AG09309 (cell line): ENCODE data around the gene ANKLE2.
"Not testable (repeated sequence)": the region's sequence is repeated elsewhere in the genome, so short reads cannot be mapped to it uniquely, and the experiment has no call there.

Experiments
- DNase-seq: peaks from one replicate; pipeline ENCODE4 v3.0.0-alpha.2; 2010; ENCODE audit warnings: low read depth
- H3K4me3 ChIP-seq: 2 replicates; pipeline ENCODE4 v1.5.1; 2011; ENCODE audit warnings: mild to moderate bottlenecking, low read depth, low read length, moderate library complexity; ENCODE audit not compliant: control insufficient read depth
- TF ChIP-seq, protein P1 (sequence below): IDR thresholded peaks from 2 replicates; pipeline ENCODE4 v1.5.1; 2011; ENCODE audit warnings: mild to moderate bottlenecking, low read depth, low read length, inconsistent platforms; ENCODE audit not compliant: insufficient read depth, control insufficient read depth; ENCODE audit errors: missing control alignments

ANKLE2 gene

DNA sequence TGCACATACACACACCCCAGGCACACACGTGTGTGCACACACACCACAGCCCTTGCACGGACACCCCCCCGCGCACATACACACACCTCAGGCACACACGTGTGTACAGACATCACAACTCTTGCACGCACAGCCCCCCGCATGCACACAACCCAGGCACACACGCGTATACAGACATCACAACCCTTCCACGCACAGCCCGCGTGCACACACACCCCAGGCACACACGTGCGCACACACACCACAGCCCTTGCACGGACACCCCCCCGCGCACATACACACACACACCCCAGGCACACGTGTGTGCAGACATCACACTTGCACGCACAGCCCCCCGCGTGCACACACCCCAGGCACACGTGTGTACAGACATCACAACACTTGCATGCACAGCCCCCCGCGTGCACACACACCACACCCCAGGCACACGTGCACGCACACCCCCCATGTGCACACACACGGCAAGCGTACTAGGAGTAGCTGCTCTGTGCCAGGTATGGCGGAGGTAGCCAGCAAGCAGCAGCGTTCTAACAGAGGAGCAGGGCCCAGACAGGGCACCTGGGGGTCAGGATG is 18.2 kb upstream of the ANKLE2 start:
- DNase-seq: no peak
- H3K4me3 ChIP-seq: no peak overlapping the region
- TF ChIP-seq, protein P1, sequence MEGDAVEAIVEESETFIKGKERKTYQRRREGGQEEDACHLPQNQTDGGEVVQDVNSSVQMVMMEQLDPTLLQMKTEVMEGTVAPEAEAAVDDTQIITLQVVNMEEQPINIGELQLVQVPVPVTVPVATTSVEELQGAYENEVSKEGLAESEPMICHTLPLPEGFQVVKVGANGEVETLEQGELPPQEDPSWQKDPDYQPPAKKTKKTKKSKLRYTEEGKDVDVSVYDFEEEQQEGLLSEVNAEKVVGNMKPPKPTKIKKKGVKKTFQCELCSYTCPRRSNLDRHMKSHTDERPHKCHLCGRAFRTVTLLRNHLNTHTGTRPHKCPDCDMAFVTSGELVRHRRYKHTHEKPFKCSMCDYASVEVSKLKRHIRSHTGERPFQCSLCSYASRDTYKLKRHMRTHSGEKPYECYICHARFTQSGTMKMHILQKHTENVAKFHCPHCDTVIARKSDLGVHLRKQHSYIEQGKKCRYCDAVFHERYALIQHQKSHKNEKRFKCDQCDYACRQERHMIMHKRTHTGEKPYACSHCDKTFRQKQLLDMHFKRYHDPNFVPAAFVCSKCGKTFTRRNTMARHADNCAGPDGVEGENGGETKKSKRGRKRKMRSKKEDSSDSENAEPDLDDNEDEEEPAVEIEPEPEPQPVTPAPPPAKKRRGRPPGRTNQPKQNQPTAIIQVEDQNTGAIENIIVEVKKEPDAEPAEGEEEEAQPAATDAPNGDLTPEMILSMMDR: no peak

DNA sequence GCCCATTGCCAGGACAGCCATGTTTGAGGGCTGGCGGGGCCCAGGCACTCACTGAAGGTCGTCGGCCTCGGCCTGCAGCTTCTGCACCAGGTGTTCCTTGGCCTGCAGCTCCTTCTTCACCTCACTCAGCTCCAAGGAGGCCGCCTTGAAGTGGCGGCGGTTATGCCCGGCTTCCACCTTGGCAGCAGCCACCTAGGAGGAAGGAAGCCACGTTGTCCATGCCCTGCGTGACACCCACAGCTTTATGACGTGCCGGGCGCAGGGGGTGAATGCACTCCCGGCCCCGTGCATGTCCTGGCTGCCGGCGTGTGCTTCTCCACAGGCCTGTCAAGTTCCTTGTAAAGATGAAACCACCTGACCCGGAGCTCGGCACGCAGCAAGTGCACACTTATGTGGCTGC is 16.0 kb upstream of the ANKLE2 start:
- no peak overlapping the region for H3K4me3 ChIP-seq
- TF ChIP-seq, protein P1: no peak
- DNase-seq: no peak

DNA sequence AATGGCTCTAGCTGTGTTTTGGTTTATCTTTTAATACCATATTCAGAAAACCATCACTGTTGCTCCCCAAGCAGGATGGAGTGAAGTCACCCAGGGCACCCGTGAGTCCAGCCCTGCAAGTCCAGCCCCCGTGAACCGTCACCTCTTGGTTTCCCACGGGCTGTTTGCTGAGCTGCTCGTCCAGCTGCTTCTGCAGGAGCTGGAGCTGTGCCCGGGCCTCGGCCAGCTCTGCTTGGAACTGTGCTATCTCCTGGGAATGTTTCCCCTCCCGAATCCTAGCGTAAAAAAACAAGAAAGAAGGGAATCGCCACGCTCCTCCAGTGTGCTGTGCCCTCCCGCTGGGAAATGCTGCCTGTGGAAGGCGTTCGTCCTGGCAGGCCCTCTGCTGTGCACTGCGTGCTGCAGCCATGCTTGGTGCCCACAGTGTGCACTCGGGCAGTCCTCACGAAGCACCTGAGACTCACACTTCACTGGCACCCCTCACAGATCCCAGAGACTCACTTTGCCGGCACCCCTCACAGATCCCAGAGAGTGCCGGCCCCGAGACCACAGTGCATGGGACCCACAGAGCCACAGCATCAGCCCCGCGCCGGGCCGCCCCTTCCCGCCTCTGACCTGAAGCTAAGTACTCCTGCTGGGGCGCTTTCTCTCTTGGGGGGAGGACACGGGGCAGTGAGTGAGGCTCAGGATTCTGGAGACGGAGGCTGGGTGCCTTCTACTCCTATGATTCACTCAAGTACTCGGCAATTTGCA is 15.4 kb upstream of the ANKLE2 start:
- no peak overlapping the region for H3K4me3 ChIP-seq
- TF ChIP-seq, protein P1: no peak
- no peak for DNase-seq

DNA sequence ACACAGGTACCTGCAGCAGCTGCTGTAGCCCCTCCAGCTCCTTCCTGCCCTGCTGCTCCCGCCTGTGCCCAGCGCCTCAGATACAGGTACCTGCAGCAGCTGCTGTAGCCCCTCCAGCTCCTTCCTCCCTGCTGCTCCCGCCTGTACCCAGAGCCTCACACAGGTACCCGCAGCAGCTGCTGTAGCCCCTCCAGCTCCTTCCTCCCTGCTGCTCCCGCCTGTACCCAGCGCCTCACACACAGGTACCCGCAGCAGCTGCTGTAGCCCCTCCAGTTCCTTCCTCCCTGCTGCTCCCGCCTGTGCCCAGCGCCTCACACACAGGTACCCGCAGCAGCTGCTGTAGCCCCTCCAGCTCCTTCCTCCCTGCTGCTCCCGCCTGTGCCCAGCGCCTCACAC is 14.6 kb upstream of the ANKLE2 start:
- not testable (repeated sequence) for H3K4me3 ChIP-seq

DNA sequence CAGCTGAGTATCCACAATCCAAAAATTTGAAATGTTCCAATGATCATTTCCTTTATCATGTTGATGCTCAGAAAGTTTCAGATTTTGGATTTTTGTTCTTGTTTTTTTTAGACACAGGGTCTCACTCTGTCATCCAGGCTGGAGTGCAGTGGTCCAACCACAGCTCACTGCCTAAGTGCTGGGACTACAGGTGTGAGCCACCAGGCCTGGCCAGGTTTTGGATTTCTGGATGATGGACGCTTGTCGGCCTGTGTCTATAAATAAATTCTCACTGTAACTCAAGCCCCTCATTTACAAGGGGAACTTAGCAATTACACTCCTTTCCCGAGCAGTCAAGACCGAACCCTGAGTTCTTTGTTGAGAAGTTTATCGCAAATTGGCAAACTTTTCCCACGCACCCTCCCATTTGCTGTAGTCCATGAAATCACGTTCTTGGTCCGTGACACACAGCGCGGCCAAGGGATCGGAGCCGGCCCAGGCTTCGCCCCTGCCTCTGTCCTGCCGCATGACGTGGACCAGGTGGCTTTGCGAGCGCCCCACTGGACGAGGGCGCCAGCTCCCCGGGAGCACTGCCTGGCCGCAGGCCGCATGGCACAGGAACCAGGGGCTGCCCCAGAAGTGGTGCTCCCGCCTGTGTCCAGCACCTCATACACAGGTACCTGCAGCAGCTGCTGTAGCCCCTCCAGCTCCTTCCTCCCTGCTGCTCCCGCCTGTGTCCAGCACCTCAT is 14.0 kb upstream of the ANKLE2 start:
- TF ChIP-seq, protein P1: no peak
- no peak overlapping the region for H3K4me3 ChIP-seq
- no peak for DNase-seq

More for the DNA sequence above, 14.6 kb upstream of the ANKLE2 start:
- not testable (repeated sequence) for DNase-seq

DNA sequence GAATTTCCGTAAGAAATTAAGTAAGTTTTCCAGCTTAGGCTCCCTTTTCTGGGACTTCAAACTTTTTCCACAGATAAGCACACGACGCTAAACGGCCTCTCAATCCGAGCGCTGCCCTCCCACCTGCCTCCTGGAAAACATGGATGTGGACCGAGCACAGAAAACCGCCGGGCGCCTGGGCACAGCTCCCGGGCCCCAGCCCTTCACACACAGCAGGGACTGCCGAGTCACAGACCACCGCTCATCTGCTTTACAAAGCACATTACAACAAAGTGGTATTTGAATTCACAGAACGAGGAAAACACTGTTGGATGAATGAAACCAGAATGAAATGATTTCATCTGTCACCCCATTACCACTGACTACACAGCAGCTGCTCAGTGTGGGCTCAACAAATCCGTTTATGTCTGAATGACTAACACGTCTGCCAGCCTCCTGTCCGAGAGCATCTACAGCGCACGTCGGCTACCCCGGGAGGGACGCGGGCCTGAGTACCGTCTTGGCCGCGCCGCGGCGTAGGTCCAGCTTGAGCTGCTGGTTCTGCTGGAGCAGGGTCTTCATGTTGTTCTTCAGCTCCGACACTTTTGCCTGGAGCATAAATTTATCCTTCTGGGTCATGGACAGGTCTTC is 13.1 kb upstream of the ANKLE2 start:
- H3K4me3 ChIP-seq: no peak overlapping the region
- no peak for DNase-seq
- TF ChIP-seq, protein P1: no peak
